Lower lobe of right lung (tissue), 2 donors: ENCODE results near the gene CDH5. TPM values are rescaled to one million over a fixed set of nuclear protein-coding genes. Genes with fewer than 3 reads are reported as not detected.
A peak's percentile ranks its signal among the peaks of the same experiment; 100 is the strongest.

Experiments used
- ATAC-seq, 2 donors: fragments of 200-7000 bp; cut with Tn5 transposase; one replicate each; pipeline ENCODE4 v1.9.1; 2020 to 2022; ENCODE audit warnings: mild to moderate bottlenecking in 2 of 2, moderate library complexity in 2 of 2
- DNase-seq: peaks from one replicate; pipeline ENCODE4 v3.0.0-alpha.2; 2020
- H3K27ac ChIP-seq: fragments of 200-600 bp; one replicate; pipeline ENCODE4 v1.8.0; 2022
- H3K27me3 ChIP-seq: fragments of 200-600 bp; one replicate; pipeline ENCODE4 v1.8.0; 2022; ENCODE audit warnings: low read depth
- H3K36me3 ChIP-seq: fragments of 200-600 bp; one replicate; pipeline ENCODE4 v1.8.0; 2022; ENCODE audit warnings: mild to moderate bottlenecking
- H3K4me1 ChIP-seq: fragments of 200-600 bp; one replicate; pipeline ENCODE4 v1.8.0; 2022
- H3K4me3 ChIP-seq: fragments of 200-600 bp; one replicate; pipeline ENCODE4 v1.8.0; 2022; ENCODE audit warnings: mild to moderate bottlenecking
- H3K9me3 ChIP-seq: fragments of 200-600 bp; one replicate; pipeline ENCODE4 v1.8.0; 2022
- CTCF ChIP-seq: fragments of 200-600 bp; IDR thresholded peaks from one replicate; pipeline ENCODE4 v1.8.0; 2022; ENCODE audit warnings: antibody characterized with exemption, mild to moderate bottlenecking
- intact Hi-C: fragments of 100-400 bp; cut with DNase I; formaldehyde crosslinking; loops from one replicate; pipeline ENCODE4 v1.11.0; 2022
- total RNA-seq: library from RNA; stranded (reverse); fragmentation: NEBNext Ultra II Directional; extraction: Animal tissue kit (Norgen Biotek cat#: 25700); gene quantifications from one replicate; pipeline ENCODE4 v1.2.1, GENCODE V29; 2021
- donor health status: DM: no; HTN: yes; CAD: no; lungs with severe emphysema.

Gene CDH5
- total RNA-seq, 1 donor from 2014 or later: 128 TPM

- ATAC-seq (no peak), DNase-seq (no peak)
- peak; percentile 66 for TF ChIP-seq CTCF
Observed at GRCh38 chr16:66342294-66342900, 24.1 kb upstream of the CDH5 start.

GRCh38 chr16:66344533-66345145 lies 21.9 kb upstream of the CDH5 start:
- Histone ChIP-seq H3K27me3 (no peaks in the 10 kb centered on the region), H3K27ac (no peak overlapping the region), H3K4me1 (no peaks in the 10 kb centered on the region), H3K36me3 (no peaks in the 10 kb centered on the region), H3K9me3 (no peaks in the 10 kb centered on the region), H3K4me3 (no peak overlapping the region)
- DNase-seq (no peak), ATAC-seq (peak in 1 of 2 donors; percentile 57)
- TF ChIP-seq CTCF: peak; percentile 78
- intact Hi-C loops: no loop called here

More at GRCh38 chr16:66342294-66342900, 24.1 kb upstream of the CDH5 start:
- no peaks in the 10 kb centered on the region for H3K9me3 ChIP-seq
- no peak overlapping the region for H3K4me3 ChIP-seq
- no peaks in the 10 kb centered on the region for H3K36me3 ChIP-seq
- no peaks in the 10 kb centered on the region for H3K27me3 ChIP-seq
- intact Hi-C loops: no loop called here
- H3K27ac ChIP-seq: no peak overlapping the region
- H3K4me1 ChIP-seq: no peaks in the 10 kb centered on the region

- Histone ChIP-seq H3K4me1 (no peaks in the 10 kb centered on the region), H3K36me3 (no peaks in the 10 kb centered on the region), H3K9me3 (no peaks in the 10 kb centered on the region), H3K27ac (no peak overlapping the region), H3K4me3 (no peak overlapping the region), H3K27me3 (no peaks in the 10 kb centered on the region)
- TF ChIP-seq CTCF: no peak
- intact Hi-C loops: no loop called here
- ATAC-seq: no peak
- peak; percentile 12 for DNase-seq
Observed at GRCh38 chr16:66346221-66346620, 20.3 kb upstream of the CDH5 start.

GRCh38 chr16:66352304-66352703 lies 14.2 kb upstream of the CDH5 start:
- no peaks in the 10 kb centered on the region for H3K4me1 ChIP-seq
- no peak overlapping the region for H3K4me3 ChIP-seq
- intact Hi-C loops: no loop called here
- H3K27ac ChIP-seq: no peak overlapping the region
- H3K27me3 ChIP-seq: no peaks in the 10 kb centered on the region
- H3K36me3 ChIP-seq: no peaks in the 10 kb centered on the region
- no peak for ATAC-seq
- no peak for TF ChIP-seq CTCF
- no peaks in the 10 kb centered on the region for H3K9me3 ChIP-seq
- no peak for DNase-seq

GRCh38 chr16:66353055-66353454 lies 13.4 kb upstream of the CDH5 start:
- intact Hi-C loops: no loop called here
- no peak overlapping the region for H3K27ac ChIP-seq
- peaks cover 5% of the 10 kb centered on the region for H3K4me1 ChIP-seq
- no peak overlapping the region for H3K4me3 ChIP-seq
- DNase-seq (no peak), ATAC-seq (no peak)
- no peaks in the 10 kb centered on the region for H3K27me3 ChIP-seq
- no peaks in the 10 kb centered on the region for H3K9me3 ChIP-seq
- no peak for TF ChIP-seq CTCF
- H3K36me3 ChIP-seq: no peaks in the 10 kb centered on the region
